ENCODE data around the gene LUC7L.
"Not testable (repeated sequence)": the region's sequence is repeated elsewhere in the genome, so short reads cannot be mapped to it uniquely, and the experiment has no call there.

DNA sequence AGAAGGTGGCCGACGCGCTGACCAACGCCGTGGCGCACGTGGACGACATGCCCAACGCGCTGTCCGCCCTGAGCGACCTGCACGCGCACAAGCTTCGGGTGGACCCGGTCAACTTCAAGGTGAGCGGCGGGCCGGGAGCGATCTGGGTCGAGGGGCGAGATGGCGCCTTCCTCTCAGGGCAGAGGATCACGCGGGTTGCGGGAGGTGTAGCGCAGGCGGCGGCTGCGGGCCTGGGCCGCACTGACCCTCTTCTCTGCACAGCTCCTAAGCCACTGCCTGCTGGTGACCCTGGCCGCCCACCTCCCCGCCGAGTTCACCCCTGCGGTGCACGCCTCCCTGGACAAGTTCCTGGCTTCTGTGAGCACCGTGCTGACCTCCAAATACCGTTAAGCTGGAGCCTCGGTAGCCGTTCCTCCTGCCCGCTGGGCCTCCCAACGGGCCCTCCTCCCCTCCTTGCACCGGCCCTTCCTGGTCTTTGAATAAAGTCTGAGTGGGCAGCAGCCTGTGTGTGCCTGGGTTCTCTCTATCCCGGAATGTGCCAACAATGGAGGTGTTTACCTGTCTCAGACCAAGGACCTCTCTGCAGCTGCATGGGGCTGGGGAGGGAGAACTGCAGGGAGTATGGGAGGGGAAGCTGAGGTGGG, 55.9 kb downstream of the LUC7L start:
- TF ChIP-seq, protein P1, sequence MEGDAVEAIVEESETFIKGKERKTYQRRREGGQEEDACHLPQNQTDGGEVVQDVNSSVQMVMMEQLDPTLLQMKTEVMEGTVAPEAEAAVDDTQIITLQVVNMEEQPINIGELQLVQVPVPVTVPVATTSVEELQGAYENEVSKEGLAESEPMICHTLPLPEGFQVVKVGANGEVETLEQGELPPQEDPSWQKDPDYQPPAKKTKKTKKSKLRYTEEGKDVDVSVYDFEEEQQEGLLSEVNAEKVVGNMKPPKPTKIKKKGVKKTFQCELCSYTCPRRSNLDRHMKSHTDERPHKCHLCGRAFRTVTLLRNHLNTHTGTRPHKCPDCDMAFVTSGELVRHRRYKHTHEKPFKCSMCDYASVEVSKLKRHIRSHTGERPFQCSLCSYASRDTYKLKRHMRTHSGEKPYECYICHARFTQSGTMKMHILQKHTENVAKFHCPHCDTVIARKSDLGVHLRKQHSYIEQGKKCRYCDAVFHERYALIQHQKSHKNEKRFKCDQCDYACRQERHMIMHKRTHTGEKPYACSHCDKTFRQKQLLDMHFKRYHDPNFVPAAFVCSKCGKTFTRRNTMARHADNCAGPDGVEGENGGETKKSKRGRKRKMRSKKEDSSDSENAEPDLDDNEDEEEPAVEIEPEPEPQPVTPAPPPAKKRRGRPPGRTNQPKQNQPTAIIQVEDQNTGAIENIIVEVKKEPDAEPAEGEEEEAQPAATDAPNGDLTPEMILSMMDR (IDR thresholded peaks at IDR 0.05), result not testable (repeated sequence)
- not testable (repeated sequence) for TF ChIP-seq POLR2A (IDR thresholded peaks at IDR 0.05)

Measured in uterus (tissue), 2 donors.